SK-N-SH treated with all-trans-retinoic acid at 6 μM for 48 hours (cell line): ENCODE measurements around the gene GHSR.

Experiments used
- ATAC-seq: fragments of 200-7000 bp; cut with Tn5 transposase; 3 replicates; pipeline ENCODE4 v1.9.1; 2020; ENCODE audit warnings: mild to moderate bottlenecking, moderate library complexity
- CREB5 ChIP-seq: fragments of 250-450 bp; sonication (Bioruptor Pico); IDR thresholded peaks from 2 replicates; pipeline ENCODE4 v1.5.1; 2020; ENCODE audit warnings: low read depth, mild to moderate bottlenecking, moderate library complexity
- CSDC2 ChIP-seq: fragments of 250-450 bp; sonication (Bioruptor Pico); IDR thresholded peaks from 2 replicates; pipeline ENCODE4 v1.5.0; 2020; ENCODE audit warnings: mild to moderate bottlenecking, moderate library complexity
- CSRNP3 ChIP-seq: fragments of 250-450 bp; sonication (Bioruptor Pico); IDR thresholded peaks from 2 replicates; pipeline ENCODE4 v1.5.1; 2021; ENCODE audit warnings: mild to moderate bottlenecking, moderate library complexity
- ESRRG ChIP-seq: fragments of 250-450 bp; sonication (Bioruptor Pico); IDR thresholded peaks from 2 replicates; pipeline ENCODE4 v1.6.1; 2021; ENCODE audit warnings: mild to moderate bottlenecking
- ISL1 ChIP-seq: fragments of 250-450 bp; sonication (Bioruptor Pico); IDR thresholded peaks from 2 replicates; pipeline ENCODE4 v2.1.2; 2022; ENCODE audit warnings: mild to moderate bottlenecking, moderate library complexity
- OSR1 ChIP-seq: fragments of 250-450 bp; sonication (Bioruptor Pico); IDR thresholded peaks from 2 replicates; pipeline ENCODE4 v1.8.0; 2022; ENCODE audit warnings: moderate library complexity, mild to moderate bottlenecking, inconsistent platforms
- POU6F1 ChIP-seq: fragments of 250-450 bp; sonication (Bioruptor Pico); IDR thresholded peaks from 2 replicates; pipeline ENCODE4 v1.8.0; 2021; ENCODE audit warnings: low read depth, mild to moderate bottlenecking, moderate library complexity, borderline replicate concordance
- PPARA ChIP-seq: fragments of 250-450 bp; sonication (Bioruptor Pico); IDR thresholded peaks from 2 replicates; pipeline ENCODE4 v1.5.0; 2020; ENCODE audit warnings: mild to moderate bottlenecking, borderline replicate concordance
- SNAI2 ChIP-seq: fragments of 250-450 bp; sonication (Bioruptor Pico); IDR thresholded peaks from 2 replicates; pipeline ENCODE4 v1.5.0; 2020; ENCODE audit warnings: mild to moderate bottlenecking, moderate library complexity
- TCF4 ChIP-seq: fragments of 250-450 bp; sonication (Bioruptor Pico); IDR thresholded peaks from 2 replicates; pipeline ENCODE4 v1.8.0; 2021; ENCODE audit warnings: mild to moderate bottlenecking, moderate library complexity, borderline replicate concordance
- TOX ChIP-seq: fragments of 250-450 bp; sonication (Bioruptor Pico); IDR thresholded peaks from 2 replicates; pipeline ENCODE4 v1.8.0; 2021; ENCODE audit warnings: mild to moderate bottlenecking, moderate library complexity, borderline replicate concordance
- TSHZ2 ChIP-seq: fragments of 250-450 bp; sonication (Bioruptor Pico); IDR thresholded peaks from 2 replicates; pipeline ENCODE4 v1.5.0; 2020; ENCODE audit warnings: mild to moderate bottlenecking, moderate library complexity
- ZC3H10 ChIP-seq: fragments of 250-450 bp; sonication (Bioruptor Pico); IDR thresholded peaks from 2 replicates; pipeline ENCODE4 v1.5.1; 2021; ENCODE audit warnings: mild to moderate bottlenecking, moderate library complexity
- ZFP3 ChIP-seq: fragments of 250-450 bp; sonication (Bioruptor Pico); IDR thresholded peaks from 2 replicates; pipeline ENCODE4 v1.5.0; 2020; ENCODE audit warnings: mild to moderate bottlenecking, moderate library complexity
- ZFP30 ChIP-seq: fragments of 450-650 bp; formaldehyde crosslinking; IDR thresholded peaks from 2 replicates; pipeline ENCODE4 v1.5.0; 2022; ENCODE audit warnings: mild to moderate bottlenecking, moderate library complexity
- ZNF70 ChIP-seq: fragments of 450-650 bp; formaldehyde crosslinking; IDR thresholded peaks from 2 replicates; pipeline ENCODE4 v1.5.0; 2020; ENCODE audit warnings: mild to moderate bottlenecking, moderate library complexity
- ZNF8 ChIP-seq: fragments of 450-650 bp; formaldehyde crosslinking; IDR thresholded peaks from 2 replicates; pipeline ENCODE4 v1.5.0; 2020; ENCODE audit warnings: mild to moderate bottlenecking, moderate library complexity

The GHSR gene

GRCh38 chr3:172461530-172462138 is 13.4 kb upstream of the GHSR start:
- TF ChIP-seq CSDC2 (CRISPR knock-in tag) (no peak), POU6F1 (CRISPR knock-in tag) (no peak), TOX (CRISPR knock-in tag) (no peak)
- peak; percentile 65 for ATAC-seq

- ATAC-seq, result no peak
- TF ChIP-seq CSRNP3 (CRISPR knock-in tag), result no peak
- no peak for TF ChIP-seq ZNF70 (CRISPR knock-in tag)
- no peak for TF ChIP-seq CREB5 (CRISPR knock-in tag)
- TF ChIP-seq ESRRG (CRISPR knock-in tag), result no peak
- no peak for TF ChIP-seq CSDC2 (CRISPR knock-in tag)
- no peak for TF ChIP-seq ZNF8 (CRISPR knock-in tag)
- no peak for TF ChIP-seq SNAI2 (CRISPR knock-in tag)
- TF ChIP-seq PPARA (CRISPR knock-in tag), result no peak
- no peak for TF ChIP-seq ZC3H10 (CRISPR knock-in tag)
Observed at GRCh38 chr3:172456404-172456803, 8.1 kb upstream of the GHSR start.

GRCh38 chr3:172454180-172454579 is 5.9 kb upstream of the GHSR start:
- TF ChIP-seq OSR1 (CRISPR knock-in tag) (no peak), ZNF8 (CRISPR knock-in tag) (no peak), TCF4 (CRISPR knock-in tag) (no peak), PPARA (CRISPR knock-in tag) (no peak), TOX (CRISPR knock-in tag) (no peak), ZFP3 (CRISPR knock-in tag) (no peak), TSHZ2 (CRISPR knock-in tag) (no peak), ZFP30 (CRISPR knock-in tag) (no peak), SNAI2 (CRISPR knock-in tag) (no peak)
- TF ChIP-seq, all 23 proteins: peak for 0
- no peak for ATAC-seq

GRCh38 chr3:172449466-172450149 is 1.4 kb upstream of the GHSR start:
- peak; percentile 77; the same call in 1 of the 2 replicates for TF ChIP-seq SNAI2 (CRISPR knock-in tag)
- TF ChIP-seq ISL1 (CRISPR knock-in tag), result no peak
- ATAC-seq, result peak; percentile 86
